ENCODE measurements around the gene CD99. TPM values are rescaled to one million over a fixed set of nuclear protein-coding genes. Genes with fewer than 3 reads are reported as not detected.

Gene CD99
- total and polyA plus RNA-seq, 4 donors = 292 to 416 (median 407) TPM

DNA sequence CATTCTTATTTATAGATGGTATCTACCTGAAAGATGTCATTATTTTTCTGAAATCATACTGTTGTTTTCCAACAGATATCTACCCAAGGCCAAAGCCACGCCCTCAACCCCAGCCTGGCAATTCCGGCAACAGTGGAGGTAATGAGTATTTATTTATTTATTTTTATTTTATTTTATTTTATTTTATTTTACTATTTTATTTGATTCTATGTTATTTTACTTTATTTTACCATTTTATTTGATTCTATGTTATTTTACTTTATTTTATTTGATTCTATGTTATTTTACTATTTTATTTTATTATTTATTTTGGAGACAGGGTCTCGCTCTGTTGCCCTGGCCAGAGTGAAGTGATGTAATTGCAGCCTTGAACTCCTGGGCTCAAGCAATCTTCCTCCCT, 98.5 kb downstream of the CD99 start:
- H3K36me3 ChIP-seq (ENCODE audit: control insufficient read depth in 1 of 2, insufficient read depth in 2 of 2, low read length in 1 of 2) = no peaks in the 10 kb centered on the region
- no peaks in the 10 kb centered on the region for H3K9me3 ChIP-seq (ENCODE audit: control insufficient read depth, low read length)
- intact Hi-C loops (cut with DNase I) = no loop called here
- DNase-seq = no peak
- 95 to 98% methylated on average over 3 of the region's 3 CpGs for WGBS, 2 donors
- H3K27ac ChIP-seq (ENCODE audit: low read depth in 1 of 2, low read length in 2 of 2) = no peak overlapping the region
- H3K4me3 ChIP-seq (ENCODE audit: low read length in 2 of 2) = no peak overlapping the region
- H3K27me3 ChIP-seq (ENCODE audit: control insufficient read depth in 1 of 2, insufficient read depth in 2 of 2, low read length in 1 of 2) = no peaks in the 10 kb centered on the region
- ATAC-seq (ENCODE audit: low FRiP score) = no peak
- no peaks in the 10 kb centered on the region for H3K4me1 ChIP-seq (ENCODE audit: control insufficient read depth in 1 of 2, insufficient read depth in 2 of 2, low read length in 2 of 2)

Other genes starting within 250 kb of the CD99 start
- gene DHRSX, start 190.3 kb upstream of the CD99 start, total RNA-seq = 10 to 100 TPM; 15.7 to 21.8 TPM
- gene DHRSX, start 190.3 kb upstream of the CD99 start, polyA plus RNA-seq = 1 to 10 TPM; 6.0 to 7.7 TPM
- 10 to 100 TPM; 31.3 to 33.5 TPM for gene ZBED1, start 190.3 kb upstream of the CD99 start, total RNA-seq
- gene ZBED1, start 190.3 kb upstream of the CD99 start, polyA plus RNA-seq = 10 to 100 TPM; 15.2 to 15.5 TPM
- gene XG, start 60.7 kb downstream of the CD99 start, total RNA-seq = 1 to 10 TPM; 5.9 to 9.0 TPM
- gene XG, start 60.7 kb downstream of the CD99 start, polyA plus RNA-seq = 1 to 10 TPM; 4.4 to 8.1 TPM
- gene GYG2, start 137.6 kb downstream of the CD99 start, total RNA-seq = 1 to 10 TPM in 1 of 2 donors, under 1 TPM in 1; 0.84 to 3.1 TPM
- 1 to 10 TPM in 1 of 2 donors, under 1 TPM in 1; 0.13 to 2.0 TPM for gene GYG2, start 137.6 kb downstream of the CD99 start, polyA plus RNA-seq
- gene ARSD, start 238.0 kb downstream of the CD99 start, total RNA-seq = 10 to 100 TPM; 18.7 to 23.3 TPM
- 10 to 100 TPM in 1 of 2 donors, 1 to 10 TPM in 1; 1.9 to 13.8 TPM for gene ARSD, start 238.0 kb downstream of the CD99 start, polyA plus RNA-seq